Gastrocnemius medialis (tissue), 4 donors: ENCODE data around the gene TRIM7. TPM values are rescaled to one million over a fixed set of nuclear protein-coding genes. Genes with fewer than 3 reads are reported as not detected.

Source experiments
- ATAC-seq, 2 donors: fragments of 150-250 bp; one replicate each; pipeline ENCODE4 v1.9.1; 2016
- DNase-seq, 2 donors: peaks; one replicate each; pipeline ENCODE4 v3.0.0-alpha.2; 2019
- H3K27ac ChIP-seq, 4 donors: fragments of 200-600 bp; sonication (generic); 1 replicate in 1 of 4; 2 replicates in 3 of 4; pipeline ENCODE4 v1.5.1; 2016 to 2018; ENCODE audit warnings: mild to moderate bottlenecking in 2 of 4, moderate library complexity in 1 of 4
- H3K27me3 ChIP-seq, 3 donors: fragments of 200-600 bp; sonication (generic) in 2 of 3; 1 replicate in 1 of 3; 2 replicates in 2 of 3; pipeline versions ENCODE4 v1.5.1 to v1.6.0; 2016 to 2019; ENCODE audit warnings: mild to moderate bottlenecking in 1 of 3, moderate library complexity in 1 of 3
- H3K36me3 ChIP-seq, 2 donors: fragments of 200-600 bp; sonication (generic) in 1 of 2; one replicate each; pipeline ENCODE4 v1.5.1; 2017 to 2018
- H3K4me1 ChIP-seq, 2 donors: fragments of 200-600 bp; sonication (generic) in 1 of 2; one replicate each; pipeline ENCODE4 v1.5.1; 2016 to 2017; ENCODE audit warnings: mild to moderate bottlenecking in 2 of 2
- H3K4me3 ChIP-seq, 4 donors: fragments of 200-600 bp; sonication (generic) in 3 of 4; 1 replicate in 1 of 4; 2 replicates in 3 of 4; pipeline ENCODE4 v1.5.1; 2016 to 2019; ENCODE audit warnings: mild to moderate bottlenecking in 2 of 4
- H3K9me3 ChIP-seq, 3 donors: fragments of 200-600 bp; sonication (generic) in 2 of 3; 1 replicate in 1 of 3; 2 replicates in 2 of 3; pipeline ENCODE4 v1.5.1; 2016 to 2019
- POLR2A ChIP-seq, 2 donors: fragments of 450-650 bp; IDR thresholded peaks; one replicate each; pipeline ENCODE4 v1.6.1; 2017; ENCODE audit warnings: antibody characterized with exemption in 2 of 2, mild to moderate bottlenecking in 2 of 2, moderate library complexity in 2 of 2
- in situ Hi-C, 4 donors: fragments of 200-750 bp; cut with MboI; loops; one replicate each; pipeline versions ENCODE4 v1.15.0 to v1.8.0; 2017; ENCODE audit warnings: low sequenced_read_pairs in 4 of 4
- intact Hi-C: fragments of 100-400 bp; cut with DNase I; formaldehyde crosslinking; loops from one replicate; pipeline ENCODE4 v1.15.1; 2023; ENCODE audit warnings: low total_unique reads
- total RNA-seq, 4 donors: library from RNA; depleted of rRNA; stranded (reverse); fragments of >200 nt; gene quantifications; one replicate each; pipeline versions ENCODE4 v1.1.0 to v1.2.3, GENCODE V29; 2016
- TF ChIP-seq, protein P1 (sequence below), 5 experiments: fragments of 450-650 bp in 3 of 5; fragments of 200-600 bp in 2 of 5; sonication (generic) in 2 of 5; IDR thresholded peaks in 4 of 5; conservative IDR thresholded peaks in 1 of 5; 1 replicate in 4 of 5; 2 replicates in 1 of 5; pipeline ENCODE4 v1.5.1; 2016 to 2019; ENCODE audit warnings: antibody characterized with exemption in 5 of 5, mild to moderate bottlenecking in 3 of 5, moderate library complexity in 3 of 5

The TRIM7 gene
- total RNA-seq, 4 donors from 2014 or later, result 27.9 to 58.4 (median 47.1) TPM

DNA sequence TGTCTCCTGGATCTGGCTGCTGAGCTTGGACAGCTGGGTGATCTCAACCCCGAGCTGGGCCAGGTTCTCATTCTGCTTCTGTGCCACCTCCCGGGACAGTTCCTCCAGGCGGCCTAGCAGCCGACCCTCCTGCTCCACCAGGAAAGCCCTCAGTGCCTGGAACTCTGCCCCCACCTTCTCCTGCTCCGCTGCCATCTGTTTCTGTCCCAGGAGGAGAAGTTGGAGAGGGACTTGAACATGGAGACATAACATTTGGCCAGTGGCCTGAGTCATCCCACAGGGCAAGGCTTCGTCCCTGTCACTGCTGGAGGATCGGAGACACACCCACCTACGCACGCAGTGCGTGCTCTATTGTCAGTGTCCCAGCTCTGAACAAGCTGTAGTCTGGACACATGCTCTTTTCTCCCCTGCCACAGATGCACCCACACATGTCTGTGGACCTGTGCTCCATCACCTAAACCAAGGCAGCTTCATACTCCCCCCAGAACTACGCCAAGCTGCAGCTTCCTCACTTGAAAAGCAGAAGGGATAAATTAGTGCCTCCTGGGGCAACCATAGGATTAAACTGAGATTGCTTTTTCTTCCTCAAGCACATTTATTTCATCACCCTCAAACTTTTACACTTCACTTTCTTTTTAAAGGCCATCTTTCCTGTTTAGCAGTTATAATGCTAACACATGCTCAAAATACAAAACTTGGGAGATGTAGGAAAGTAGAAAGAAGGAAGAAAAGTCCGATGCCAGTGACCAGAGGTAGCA, 4.9 kb downstream of the TRIM7 start:
- Histone ChIP-seq H3K27ac (peak overlapping the region; percentile 21 to 97 (median 51)), H3K36me3 (no peaks in the 10 kb centered on the region), H3K4me1 (peaks cover 11 to 15% of the 10 kb centered on the region in 2 donors), H3K4me3 (no peak overlapping the region), H3K27me3 (no peaks in the 10 kb centered on the region), H3K9me3 (no peaks in the 10 kb centered on the region)
- DNase-seq (no peak), ATAC-seq (no peak)
- intact Hi-C loops (no loop called here), in situ Hi-C loops (no loop called here)
- TF ChIP-seq, protein P1, sequence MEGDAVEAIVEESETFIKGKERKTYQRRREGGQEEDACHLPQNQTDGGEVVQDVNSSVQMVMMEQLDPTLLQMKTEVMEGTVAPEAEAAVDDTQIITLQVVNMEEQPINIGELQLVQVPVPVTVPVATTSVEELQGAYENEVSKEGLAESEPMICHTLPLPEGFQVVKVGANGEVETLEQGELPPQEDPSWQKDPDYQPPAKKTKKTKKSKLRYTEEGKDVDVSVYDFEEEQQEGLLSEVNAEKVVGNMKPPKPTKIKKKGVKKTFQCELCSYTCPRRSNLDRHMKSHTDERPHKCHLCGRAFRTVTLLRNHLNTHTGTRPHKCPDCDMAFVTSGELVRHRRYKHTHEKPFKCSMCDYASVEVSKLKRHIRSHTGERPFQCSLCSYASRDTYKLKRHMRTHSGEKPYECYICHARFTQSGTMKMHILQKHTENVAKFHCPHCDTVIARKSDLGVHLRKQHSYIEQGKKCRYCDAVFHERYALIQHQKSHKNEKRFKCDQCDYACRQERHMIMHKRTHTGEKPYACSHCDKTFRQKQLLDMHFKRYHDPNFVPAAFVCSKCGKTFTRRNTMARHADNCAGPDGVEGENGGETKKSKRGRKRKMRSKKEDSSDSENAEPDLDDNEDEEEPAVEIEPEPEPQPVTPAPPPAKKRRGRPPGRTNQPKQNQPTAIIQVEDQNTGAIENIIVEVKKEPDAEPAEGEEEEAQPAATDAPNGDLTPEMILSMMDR (IDR thresholded peaks at IDR 0.05 in 4 of 5, conservative IDR thresholded peaks at IDR 0.05 in 1 of 5), result no peak

DNA sequence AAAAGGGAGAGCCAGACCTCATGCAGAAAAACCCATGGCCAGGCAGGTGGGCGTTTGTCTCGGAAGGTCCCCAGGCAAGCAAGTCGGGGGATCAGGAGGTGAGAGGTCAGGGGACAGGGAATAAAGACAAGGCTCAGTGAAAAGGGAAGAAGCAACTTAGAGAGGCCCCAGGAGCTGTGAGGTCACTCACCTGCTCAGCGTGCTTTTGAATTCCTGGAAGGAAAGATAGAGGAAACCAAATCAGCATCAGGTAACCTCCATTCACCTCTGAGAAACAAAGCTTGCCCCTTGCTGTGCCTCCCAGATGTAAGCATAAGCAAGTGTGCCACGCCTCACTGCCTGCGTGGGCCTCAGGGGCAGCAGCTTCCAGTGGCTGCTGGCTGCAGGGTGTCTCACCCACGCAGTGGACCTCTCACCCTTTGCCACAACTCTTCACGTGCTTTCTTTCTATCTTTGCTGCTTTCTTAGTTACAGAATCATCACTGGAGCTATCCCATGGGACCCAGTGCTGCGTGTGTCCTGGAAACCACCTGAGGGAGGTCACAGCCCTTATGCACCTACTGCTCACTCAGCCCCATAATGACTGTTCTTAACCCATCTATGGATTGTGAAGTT, 6.0 kb downstream of the TRIM7 start:
- no peak for TF ChIP-seq POLR2A (IDR thresholded peaks at IDR 0.05)
- TF ChIP-seq, protein P1 (IDR thresholded peaks at IDR 0.05 in 4 of 5, conservative IDR thresholded peaks at IDR 0.05 in 1 of 5), result no peak

GRCh38 chr5:181198106-181198685, 6.8 kb downstream of the TRIM7 start:
- DNase-seq (no peak), ATAC-seq (no peak)
- in situ Hi-C loops, result no loop called here
- Histone ChIP-seq H3K36me3 (no peaks in the 10 kb centered on the region), H3K27me3 (no peaks in the 10 kb centered on the region), H3K27ac (peak overlapping the region in 3 of 4 donors; percentile 43 to 97 (median 43)), H3K4me3 (no peak overlapping the region), H3K4me1 (peaks cover 10 to 15% of the 10 kb centered on the region in 2 donors), H3K9me3 (no peaks in the 10 kb centered on the region)
- intact Hi-C loops, result no loop called here
- TF ChIP-seq POLR2A (IDR thresholded peaks at IDR 0.05), result no peak
- TF ChIP-seq, protein P1 (IDR thresholded peaks at IDR 0.05 in 4 of 5, conservative IDR thresholded peaks at IDR 0.05 in 1 of 5), result no peak

More for the DNA sequence above, 6.0 kb downstream of the TRIM7 start:
- in situ Hi-C loops, result no loop called here
- Histone ChIP-seq H3K4me1 (peaks cover 11 to 22% of the 10 kb centered on the region in 2 donors), H3K36me3 (no peaks in the 10 kb centered on the region), H3K27ac (peak overlapping the region in 3 of 4 donors; percentile 21 to 97 (median 43)), H3K27me3 (no peaks in the 10 kb centered on the region), H3K9me3 (no peaks in the 10 kb centered on the region), H3K4me3 (no peak overlapping the region)
- intact Hi-C loops, result no loop called here
- no peak for ATAC-seq
- DNase-seq, result no peak

- Histone ChIP-seq H3K4me3 (no peak overlapping the region), H3K9me3 (no peaks in the 10 kb centered on the region), H3K27ac (peak overlapping the region in 2 of 4 donors; percentile 43 to 97), H3K27me3 (no peaks in the 10 kb centered on the region), H3K4me1 (peaks cover 12 to 16% of the 10 kb centered on the region in 2 donors), H3K36me3 (no peaks in the 10 kb centered on the region)
- TF ChIP-seq POLR2A (IDR thresholded peaks at IDR 0.05), result no peak
- TF ChIP-seq, protein P1 (IDR thresholded peaks at IDR 0.05 in 4 of 5, conservative IDR thresholded peaks at IDR 0.05 in 1 of 5), result no peak
- in situ Hi-C loops, result no loop called here
- ATAC-seq, result no peak
- DNase-seq, result no peak
- intact Hi-C loops, result no loop called here
These were observed 7.6 kb downstream of the TRIM7 start for GRCh38 chr5:181197326-181197951.
